ENCODE data around the gene IPO5. TPM values are rescaled to one million over a fixed set of nuclear protein-coding genes. Genes with fewer than 3 reads are reported as not detected.

IPO5 gene
- total RNA-seq, 6 experiments from 2014 or later, result 36.0 to 52.3 (median 45.2) TPM

DNA sequence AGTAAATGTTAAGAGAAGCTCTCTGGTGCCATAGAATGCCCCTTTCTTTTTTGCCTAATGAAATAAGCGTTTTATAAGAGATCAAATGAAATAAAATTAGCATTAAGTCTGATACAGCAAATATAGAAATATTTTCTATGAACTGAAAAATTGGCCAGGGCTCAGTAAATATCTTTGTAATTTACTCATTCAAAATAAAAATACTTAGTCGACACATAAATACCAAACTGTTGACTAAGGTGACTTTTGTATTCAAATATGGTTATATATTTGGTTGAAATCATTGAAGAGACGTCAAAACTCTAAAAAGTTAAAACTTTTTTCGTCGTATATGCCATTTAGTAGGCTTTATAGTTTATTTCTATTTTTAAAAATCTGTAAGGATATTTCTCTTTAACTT lies 25.6 kb downstream of the IPO5 start:
- 90% methylated on average over 5 of the region's 5 CpGs for WGBS (ENCODE audit: insufficient coverage, low coverage, low lambda C conversion rate, missing lambda C conversion rate)
- no peaks in the 10 kb centered on the region for H3K36me3 ChIP-seq
- DNase-seq, result no peak
- TF ChIP-seq POLR2A (IDR thresholded peaks at IDR 0.05), result no peak
- TF ChIP-seq, protein P1, sequence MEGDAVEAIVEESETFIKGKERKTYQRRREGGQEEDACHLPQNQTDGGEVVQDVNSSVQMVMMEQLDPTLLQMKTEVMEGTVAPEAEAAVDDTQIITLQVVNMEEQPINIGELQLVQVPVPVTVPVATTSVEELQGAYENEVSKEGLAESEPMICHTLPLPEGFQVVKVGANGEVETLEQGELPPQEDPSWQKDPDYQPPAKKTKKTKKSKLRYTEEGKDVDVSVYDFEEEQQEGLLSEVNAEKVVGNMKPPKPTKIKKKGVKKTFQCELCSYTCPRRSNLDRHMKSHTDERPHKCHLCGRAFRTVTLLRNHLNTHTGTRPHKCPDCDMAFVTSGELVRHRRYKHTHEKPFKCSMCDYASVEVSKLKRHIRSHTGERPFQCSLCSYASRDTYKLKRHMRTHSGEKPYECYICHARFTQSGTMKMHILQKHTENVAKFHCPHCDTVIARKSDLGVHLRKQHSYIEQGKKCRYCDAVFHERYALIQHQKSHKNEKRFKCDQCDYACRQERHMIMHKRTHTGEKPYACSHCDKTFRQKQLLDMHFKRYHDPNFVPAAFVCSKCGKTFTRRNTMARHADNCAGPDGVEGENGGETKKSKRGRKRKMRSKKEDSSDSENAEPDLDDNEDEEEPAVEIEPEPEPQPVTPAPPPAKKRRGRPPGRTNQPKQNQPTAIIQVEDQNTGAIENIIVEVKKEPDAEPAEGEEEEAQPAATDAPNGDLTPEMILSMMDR (IDR thresholded peaks at IDR 0.05), result no peak
- no peaks in the 10 kb centered on the region for H3K27me3 ChIP-seq
- H3K27ac ChIP-seq, result no peak overlapping the region
- no peak overlapping the region for H3K4me3 ChIP-seq
- H3K4me1 ChIP-seq, result peaks cover 0 to 30% (median 7%) of the 10 kb centered on the region in 4 donors
- ATAC-seq, result no peak
- intact Hi-C loops (cut with DNase I), result no loop called here
- no peaks in the 10 kb centered on the region for H3K9me3 ChIP-seq

DNA sequence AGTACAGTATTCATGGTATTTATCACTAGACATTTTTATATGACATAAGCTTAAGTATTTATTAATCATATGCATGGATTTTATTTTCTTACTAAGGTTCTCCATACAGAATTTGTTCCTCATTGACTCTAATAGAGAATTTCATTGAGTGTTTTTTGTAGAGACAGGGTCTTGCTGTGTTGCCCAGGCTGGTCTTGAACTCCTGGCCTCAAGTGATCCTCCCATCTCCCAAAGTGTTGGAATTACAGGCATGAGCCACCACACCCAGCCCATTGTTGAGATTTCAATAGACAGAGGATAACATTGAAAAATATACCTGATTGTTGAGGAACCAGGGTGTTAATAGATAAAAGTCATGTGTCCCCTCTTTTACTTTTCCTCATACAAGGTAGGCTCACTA lies 26.1 kb downstream of the IPO5 start:
- Histone ChIP-seq H3K4me3 (no peak overlapping the region), H3K36me3 (peaks cover 0 to 2% (median 0%) of the 10 kb centered on the region in 4 donors), H3K27me3 (no peaks in the 10 kb centered on the region), H3K27ac (no peak overlapping the region), H3K4me1 (peaks cover 0 to 25% (median 7%) of the 10 kb centered on the region in 4 donors), H3K9me3 (no peaks in the 10 kb centered on the region)
- TF ChIP-seq, protein P1 (IDR thresholded peaks at IDR 0.05), result no peak
- no peak for TF ChIP-seq POLR2A (IDR thresholded peaks at IDR 0.05)
- intact Hi-C loops (cut with DNase I), result no loop called here
- ATAC-seq (no peak), DNase-seq (no peak)

DNA sequence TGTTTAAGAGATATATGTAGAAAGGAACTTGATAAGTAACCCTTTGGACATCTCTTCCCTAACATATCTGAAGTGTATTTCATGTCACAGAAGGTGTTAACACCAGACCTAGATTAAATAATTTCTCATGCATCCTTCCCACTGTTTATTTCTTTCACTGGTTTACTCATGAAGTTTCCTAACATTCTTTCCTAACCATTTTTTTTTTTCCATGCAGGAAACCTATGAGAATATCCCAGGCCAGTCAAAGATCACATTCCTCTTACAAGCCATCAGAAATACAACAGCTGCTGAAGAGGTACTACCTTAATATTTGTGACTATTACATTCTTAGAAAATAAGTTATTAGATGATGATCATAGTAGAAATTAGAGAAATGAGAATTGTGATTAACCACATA lies 28.8 kb downstream of the IPO5 start:
- Histone ChIP-seq H3K9me3 (no peaks in the 10 kb centered on the region), H3K4me1 (peaks cover 0 to 15% (median 7%) of the 10 kb centered on the region in 4 donors), H3K27ac (no peak overlapping the region), H3K4me3 (no peak overlapping the region), H3K36me3 (peaks cover 0 to 28% (median 8%) of the 10 kb centered on the region in 4 donors), H3K27me3 (no peaks in the 10 kb centered on the region)
- DNase-seq (no peak), ATAC-seq (no peak)
- intact Hi-C loops (cut with DNase I), result no loop called here
- TF ChIP-seq, protein P1 (IDR thresholded peaks at IDR 0.05), result no peak
- TF ChIP-seq POLR2A (IDR thresholded peaks at IDR 0.05), result no peak

DNA sequence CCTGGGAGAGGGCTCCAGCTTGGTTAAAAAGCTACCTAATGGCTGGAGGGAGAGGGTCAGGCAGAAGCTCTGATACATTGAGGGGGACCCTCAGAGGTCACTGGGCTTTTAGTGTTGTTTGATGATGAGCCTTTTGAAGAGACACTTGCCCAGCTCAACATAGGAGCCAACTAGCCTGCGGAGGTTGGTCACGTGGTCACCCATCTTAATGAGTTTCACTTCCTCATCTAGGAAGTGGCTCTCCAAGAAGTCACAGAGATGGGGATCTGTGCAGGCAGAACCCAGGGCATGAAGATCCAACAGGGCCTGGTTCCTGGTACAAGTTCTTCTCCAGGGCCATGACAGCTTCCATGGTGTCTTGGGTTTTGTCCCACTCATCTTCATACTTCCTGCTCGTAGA lies 33.4 kb downstream of the IPO5 start:
- no peak overlapping the region for H3K27ac ChIP-seq
- no peaks in the 10 kb centered on the region for H3K4me1 ChIP-seq
- TF ChIP-seq, protein P1 (IDR thresholded peaks at IDR 0.05), result no peak
- TF ChIP-seq POLR2A (IDR thresholded peaks at IDR 0.05), result no peak
- 20% methylated on average over 1 of the region's 3 CpGs for WGBS (ENCODE audit: insufficient coverage, low coverage, low lambda C conversion rate, missing lambda C conversion rate)
- no peaks in the 10 kb centered on the region for H3K27me3 ChIP-seq
- no peak overlapping the region for H3K4me3 ChIP-seq
- H3K9me3 ChIP-seq, result no peaks in the 10 kb centered on the region
- peaks cover 0 to 72% (median 32%) of the 10 kb centered on the region in 4 donors for H3K36me3 ChIP-seq
- ATAC-seq, result peak in 2 of 4 donors; percentile 46 to 47
- intact Hi-C loops (cut with DNase I), result no loop called here
- DNase-seq, result no peak

DNA sequence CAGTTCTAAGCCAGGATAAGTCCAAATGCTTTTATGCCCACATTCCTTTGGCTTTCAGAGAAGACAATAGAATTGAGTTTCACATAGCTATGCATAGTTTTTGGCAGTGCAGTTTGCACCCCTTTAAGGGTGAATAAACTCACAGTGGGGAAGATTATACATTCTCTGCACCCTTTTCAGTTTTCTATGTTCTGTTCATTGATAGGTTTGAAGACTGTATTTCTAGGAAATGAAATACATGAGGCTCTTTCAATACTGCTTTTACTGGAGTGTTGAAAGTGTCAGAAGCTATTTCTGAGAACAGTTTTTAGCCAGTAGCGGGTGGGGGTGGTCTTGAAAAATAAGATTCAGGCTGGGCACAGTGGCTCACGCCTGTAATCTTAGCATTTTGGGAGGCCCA lies 46.2 kb downstream of the IPO5 start:
- H3K27ac ChIP-seq, result no peak overlapping the region
- no peak for ATAC-seq
- H3K27me3 ChIP-seq, result no peaks in the 10 kb centered on the region
- no peak overlapping the region for H3K4me3 ChIP-seq
- no peaks in the 10 kb centered on the region for H3K9me3 ChIP-seq
- peaks cover 0 to 62% (median 33%) of the 10 kb centered on the region in 4 donors for H3K36me3 ChIP-seq
- TF ChIP-seq, protein P1 (IDR thresholded peaks at IDR 0.05), result no peak
- no peak for TF ChIP-seq POLR2A (IDR thresholded peaks at IDR 0.05)
- intact Hi-C loops (cut with DNase I), result loop anchor here in 1 of 2 donors (10.0 kb wide), 1 partner anchor 145 kb away; no protein-coding TSS in a partner anchor
- whole genome bisulfite sequencing (ENCODE audit: insufficient coverage, low coverage, low lambda C conversion rate, missing lambda C conversion rate), result 85% methylated on average over 2 of the region's 2 CpGs
- no peaks in the 10 kb centered on the region for H3K4me1 ChIP-seq
- DNase-seq, result no peak
